ENCODE measurements around the gene PDE8B.

PDE8B gene

DNA sequence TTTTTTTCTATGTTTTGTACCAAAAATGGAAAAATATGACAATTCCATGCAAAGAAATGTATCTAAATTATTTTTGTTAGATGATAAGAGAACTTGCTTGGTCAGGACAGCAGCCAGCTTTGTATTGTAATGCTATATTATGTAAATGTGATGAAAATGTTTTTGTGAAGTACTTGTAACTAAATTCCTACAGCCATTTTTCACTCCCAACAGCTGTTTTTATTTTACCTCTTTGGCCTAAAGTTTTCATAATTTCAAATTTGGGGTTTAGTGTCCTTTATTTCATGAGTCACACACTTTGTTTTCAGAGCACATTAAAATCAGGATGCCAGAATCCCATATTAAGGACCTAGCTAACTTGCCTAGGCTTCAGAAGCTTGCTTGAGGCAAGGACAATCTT lies 217.5 kb downstream of the PDE8B start:
- in situ Hi-C loops (cut with MboI; ENCODE audit: low sequenced_read_pairs, unreplicated experiment) = no loop called here
- TF ChIP-seq CTCF (IDR thresholded peaks at IDR 0.05; ENCODE audit: borderline replicate concordance, control extremely low read depth, extremely low read depth, insufficient read depth, missing control alignments) = no peak
- DNase-seq (ENCODE audit: low spot score) = no peak

DNA sequence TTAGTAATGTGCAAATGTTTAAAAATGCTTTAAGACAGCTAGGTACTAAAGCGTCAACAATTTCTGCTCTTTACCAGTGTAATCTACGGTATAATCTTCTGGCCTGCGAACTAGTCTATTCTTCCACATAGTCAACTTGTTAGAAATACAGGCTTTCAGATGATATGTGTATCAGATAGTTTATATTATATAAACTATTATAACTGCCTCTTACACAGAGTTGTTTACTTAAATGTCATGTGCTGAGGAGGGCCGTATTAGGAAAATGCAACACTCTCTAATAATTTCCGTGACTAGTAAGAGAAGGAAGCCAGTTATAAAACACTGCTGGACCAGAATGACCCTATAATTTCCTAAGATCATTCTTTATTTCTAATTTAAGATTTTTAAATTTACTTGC lies 218.0 kb downstream of the PDE8B start:
- in situ Hi-C loops (cut with MboI; ENCODE audit: low sequenced_read_pairs, unreplicated experiment) = no loop called here
- TF ChIP-seq CTCF (IDR thresholded peaks at IDR 0.05; ENCODE audit: borderline replicate concordance, control extremely low read depth, extremely low read depth, insufficient read depth, missing control alignments) = no peak
- no peak for DNase-seq (ENCODE audit: low spot score)

- in situ Hi-C loops (cut with MboI; ENCODE audit: low sequenced_read_pairs, unreplicated experiment) = no loop called here
- TF ChIP-seq CTCF (IDR thresholded peaks at IDR 0.05; ENCODE audit: borderline replicate concordance, control extremely low read depth, extremely low read depth, insufficient read depth, missing control alignments) = no peak
- DNase-seq (ENCODE audit: low spot score) = no peak
Measured at GRCh38 chr5:77430726-77431125, 220.2 kb downstream of the PDE8B start.

GRCh38 chr5:77431286-77431685 lies 220.8 kb downstream of the PDE8B start:
- DNase-seq (ENCODE audit: low spot score) = no peak
- no peak for TF ChIP-seq CTCF (IDR thresholded peaks at IDR 0.05; ENCODE audit: borderline replicate concordance, control extremely low read depth, extremely low read depth, insufficient read depth, missing control alignments)
- in situ Hi-C loops (cut with MboI; ENCODE audit: low sequenced_read_pairs, unreplicated experiment) = no loop called here

- in situ Hi-C loops (cut with MboI; ENCODE audit: low sequenced_read_pairs, unreplicated experiment) = no loop called here
- DNase-seq (ENCODE audit: low spot score) = no peak
- no peak for TF ChIP-seq CTCF (IDR thresholded peaks at IDR 0.05; ENCODE audit: borderline replicate concordance, control extremely low read depth, extremely low read depth, insufficient read depth, missing control alignments)
Measured at GRCh38 chr5:77431719-77432118, 221.2 kb downstream of the PDE8B start.

- in situ Hi-C loops (cut with MboI; ENCODE audit: low sequenced_read_pairs, unreplicated experiment) = no loop called here
- DNase-seq (ENCODE audit: low spot score) = no peak
- TF ChIP-seq CTCF (IDR thresholded peaks at IDR 0.05; ENCODE audit: borderline replicate concordance, control extremely low read depth, extremely low read depth, insufficient read depth, missing control alignments) = no peak
Measured at GRCh38 chr5:77437194-77437593, 226.7 kb downstream of the PDE8B start.

- in situ Hi-C loops (cut with MboI; ENCODE audit: low sequenced_read_pairs, unreplicated experiment) = no loop called here
- TF ChIP-seq CTCF (IDR thresholded peaks at IDR 0.05; ENCODE audit: borderline replicate concordance, control extremely low read depth, extremely low read depth, insufficient read depth, missing control alignments) = no peak
- no peak for DNase-seq (ENCODE audit: low spot score)
Measured at GRCh38 chr5:77438071-77438470, 227.6 kb downstream of the PDE8B start.
